SW 1271 (cell line): ENCODE results near the gene GUCA1A.
"Not testable (repeated sequence)": the region's sequence is repeated elsewhere in the genome, so short reads cannot be mapped to it uniquely, and the experiment has no call there.

Experiments used
- DNase-seq, 2 experiments: peaks; one replicate each; lab custom pipeline; 2025; lab: John Stamatoyannopoulos, UW

The GUCA1A gene

GRCh38 chr6:42210551-42210950 is 37.4 kb downstream of the GUCA1A start:
- DNase-seq, result no peak

- no peak for DNase-seq
Observed at GRCh38 chr6:42211726-42212125, 38.6 kb downstream of the GUCA1A start.

GRCh38 chr6:42212442-42212841 is 39.3 kb downstream of the GUCA1A start:
- no peak for DNase-seq

GRCh38 chr6:42216495-42216894 is 43.3 kb downstream of the GUCA1A start:
- not testable (repeated sequence) for DNase-seq

- peak in 1 of 2 experiments; percentile 16 for DNase-seq
Observed at GRCh38 chr6:42217157-42217518, 44.0 kb downstream of the GUCA1A start.

GRCh38 chr6:42217519-42218367 is 44.6 kb downstream of the GUCA1A start, which contains the start of gene MRPS10:
Gene MRPS10, minus strand, starts transcription at chr6:42217861. Its CDS starts 12 bp downstream, at chr6:42217849.
- DNase-seq, result peak; percentile 93 to 97

GRCh38 chr6:42220807-42221206 is 47.6 kb downstream of the GUCA1A start:
- no peak for DNase-seq

GRCh38 chr6:42221546-42221945 is 48.4 kb downstream of the GUCA1A start:
- no peak for DNase-seq

GRCh38 chr6:42222448-42222847 is 49.3 kb downstream of the GUCA1A start:
- DNase-seq, result no peak

GRCh38 chr6:42224222-42225028 is 51.3 kb downstream of the GUCA1A start:
- peak; percentile 76 to 86 for DNase-seq

GRCh38 chr6:42225029-42225339 is 51.8 kb downstream of the GUCA1A start:
- no peak for DNase-seq

- DNase-seq, result no peak
Observed at GRCh38 chr6:42225419-42225818, 52.3 kb downstream of the GUCA1A start.

GRCh38 chr6:42226161-42226611 is 53.0 kb downstream of the GUCA1A start:
- peak in 1 of 2 experiments; percentile 73 for DNase-seq

GRCh38 chr6:42226645-42227143 is 53.5 kb downstream of the GUCA1A start:
- peak; percentile 61 to 91 for DNase-seq

- DNase-seq, result no peak
Observed at GRCh38 chr6:42227173-42227850, 54.1 kb downstream of the GUCA1A start.

GRCh38 chr6:42228305-42228704 is 55.1 kb downstream of the GUCA1A start:
- DNase-seq, result no peak
